Thymus (tissue), 11 donors: ENCODE data around the gene TRAPPC5. TPM values are rescaled to one million over a fixed set of nuclear protein-coding genes. Genes with fewer than 3 reads are reported as not detected.

Experiments
- DNase-seq, 9 donors: peaks; one replicate each; pipeline ENCODE4 v3.0.0-alpha.2; 2013; ENCODE audit warnings: low spot score in 9 of 9, low read depth in 6 of 9, missing footprints in 1 of 9
- H3K27ac ChIP-seq, 2 donors: one replicate each; pipeline ENCODE4 v1.5.1; 2013; ENCODE audit warnings: control low read depth in 1 of 2, low read depth in 1 of 2, low read length in 1 of 2, mild to moderate bottlenecking in 1 of 2, moderate library complexity in 1 of 2
- H3K27me3 ChIP-seq, 2 donors: one replicate each; pipeline ENCODE4 v1.5.1; 2013; ENCODE audit warnings: low read length in 1 of 2; ENCODE audit not compliant: control insufficient read depth in 2 of 2, insufficient read depth in 1 of 2
- H3K36me3 ChIP-seq, 2 donors: one replicate each; pipeline ENCODE4 v1.5.1; 2013; ENCODE audit warnings: low read length in 1 of 2, mild to moderate bottlenecking in 1 of 2, moderate library complexity in 1 of 2; ENCODE audit not compliant: control insufficient read depth in 2 of 2, insufficient read depth in 2 of 2
- H3K4me1 ChIP-seq, 2 donors: one replicate each; pipeline ENCODE4 v1.5.1; 2013; ENCODE audit warnings: low read length in 2 of 2; ENCODE audit not compliant: control insufficient read depth in 2 of 2, insufficient read depth in 2 of 2
- H3K4me3 ChIP-seq, 2 donors: one replicate each; pipeline ENCODE4 v1.5.1; 2013; ENCODE audit warnings: low read length in 2 of 2, control low read depth in 1 of 2, mild to moderate bottlenecking in 1 of 2
- H3K9me3 ChIP-seq, 2 donors: one replicate each; pipeline ENCODE4 v1.5.1; 2013; ENCODE audit warnings: low read length in 1 of 2, mild to moderate bottlenecking in 1 of 2; ENCODE audit not compliant: control insufficient read depth in 2 of 2, insufficient read depth in 1 of 2
- WGBS: extraction: QIAGEN DNeasy Blood & Tissue Kit; methylation state at CpG from one replicate; pipeline ENCODE4 v1.1.7; 2013; 5-methylcytosine and 5-hydroxymethylcytosine counted together
- polyA plus RNA-seq: library from polyadenylated mRNA; stranded (reverse); fragments of 200-250 nt; gene quantifications from one replicate; pipeline ENCODE4 v1.2.3, GENCODE V29; 2013
- total RNA-seq: library from RNA; stranded (reverse); fragments of 120-200 nt; gene quantifications from one replicate; pipeline ENCODE4 v1.2.4, GENCODE V29; 2013
- donor health status: healthy.

Gene TRAPPC5
- total and polyA plus RNA-seq, 2 donors, result 59.5 to 108 TPM

GRCh38 chr19:7699417-7700401 lies 19.1 kb downstream of the TRAPPC5 start:
- H3K36me3 ChIP-seq, result no peaks in the 10 kb centered on the region
- no peak for DNase-seq
- no peak overlapping the region for H3K27ac ChIP-seq
- H3K9me3 ChIP-seq, result no peaks in the 10 kb centered on the region
- peaks cover 0 to 29% of the 10 kb centered on the region in 2 donors for H3K27me3 ChIP-seq
- H3K4me3 ChIP-seq, result no peak overlapping the region
- 71% methylated on average over 15 of the region's 15 CpGs for WGBS
- H3K4me1 ChIP-seq, result no peaks in the 10 kb centered on the region

GRCh38 chr19:7701049-7701653 lies 20.5 kb downstream of the TRAPPC5 start:
- 96% methylated on average over 12 of the region's 12 CpGs for whole genome bisulfite sequencing
- no peaks in the 10 kb centered on the region for H3K4me1 ChIP-seq

GRCh38 chr19:7701654-7702457 lies 21.2 kb downstream of the TRAPPC5 start, which contains the start of gene FCER2:
TSS of gene FCER2 (minus strand) at chr19:7702131. CDS start at chr19:7699760, 2,371 bp downstream.
- Histone ChIP-seq H3K36me3 (no peaks in the 10 kb centered on the region), H3K4me1 (no peaks in the 10 kb centered on the region), H3K9me3 (no peaks in the 10 kb centered on the region), H3K27me3 (peaks cover 0 to 29% of the 10 kb centered on the region in 2 donors), H3K4me3 (no peak within 1 kb of the TSS), H3K27ac (no peak within 1 kb of the TSS)
- 77% methylated on average over 20 of the region's 20 CpGs for WGBS
- no peak for DNase-seq

More at GRCh38 chr19:7701049-7701653, 20.5 kb downstream of the TRAPPC5 start:
- no peak for DNase-seq
- Histone ChIP-seq H3K9me3 (no peaks in the 10 kb centered on the region), H3K36me3 (no peaks in the 10 kb centered on the region), H3K4me3 (no peak overlapping the region), H3K27ac (no peak overlapping the region), H3K27me3 (peaks cover 0 to 29% of the 10 kb centered on the region in 2 donors)

- H3K4me1 ChIP-seq, result no peaks in the 10 kb centered on the region
- peaks cover 0 to 18% of the 10 kb centered on the region in 2 donors for H3K27me3 ChIP-seq
- no peaks in the 10 kb centered on the region for H3K9me3 ChIP-seq
- no peaks in the 10 kb centered on the region for H3K36me3 ChIP-seq
- H3K4me3 ChIP-seq, result no peak overlapping the region
- 91% methylated on average over 8 of the region's 8 CpGs for WGBS
- no peak overlapping the region for H3K27ac ChIP-seq
- DNase-seq, result no peak
Measured at GRCh38 chr19:7703332-7703731, 22.7 kb downstream of the TRAPPC5 start.

- 95% methylated on average over 6 of the region's 6 CpGs for WGBS
- Histone ChIP-seq H3K36me3 (no peaks in the 10 kb centered on the region), H3K4me3 (no peak overlapping the region), H3K27me3 (peaks cover 0 to 9% of the 10 kb centered on the region in 2 donors), H3K4me1 (no peaks in the 10 kb centered on the region), H3K27ac (no peak overlapping the region), H3K9me3 (no peaks in the 10 kb centered on the region)
- no peak for DNase-seq
Measured at GRCh38 chr19:7704280-7705060, 23.8 kb downstream of the TRAPPC5 start.

GRCh38 chr19:7705387-7706187 lies 25.0 kb downstream of the TRAPPC5 start:
- Histone ChIP-seq H3K36me3 (no peaks in the 10 kb centered on the region), H3K9me3 (no peaks in the 10 kb centered on the region), H3K27me3 (peaks cover 0 to 8% of the 10 kb centered on the region in 2 donors), H3K4me3 (no peak overlapping the region), H3K27ac (peak overlapping the region in 1 of 2 donors; percentile 77), H3K4me1 (no peaks in the 10 kb centered on the region)
- 27% methylated on average over 24 of the region's 24 CpGs for WGBS
- peak in 6 of 9 donors; percentile 3 to 59 (median 12) for DNase-seq

- Histone ChIP-seq H3K36me3 (no peaks in the 10 kb centered on the region), H3K27me3 (peaks cover 0 to 6% of the 10 kb centered on the region in 2 donors), H3K4me1 (no peaks in the 10 kb centered on the region), H3K4me3 (no peak overlapping the region), H3K27ac (no peak overlapping the region), H3K9me3 (no peaks in the 10 kb centered on the region)
- DNase-seq, result no peak
- 90% methylated on average over 14 of the region's 14 CpGs for WGBS
Measured at GRCh38 chr19:7706188-7706954, 25.7 kb downstream of the TRAPPC5 start.
